ENCODE results near the gene MTMR1. TPM values are rescaled to one million over a fixed set of nuclear protein-coding genes. Genes with fewer than 3 reads are reported as not detected.

The MTMR1 gene
- total RNA-seq, 4 donors from 2014 or later, result 17.3 to 26.1 (median 21.5) TPM

- Histone ChIP-seq H3K9me3 (no peaks in the 10 kb centered on the region), H3K36me3 (peaks cover 0 to 50% of the 10 kb centered on the region in 2 donors), H3K4me3 (no peak overlapping the region), H3K4me1 (peaks cover 0 to 14% (median 0%) of the 10 kb centered on the region in 3 donors), H3K27ac (no peak overlapping the region), H3K27me3 (no peaks in the 10 kb centered on the region)
- no peak for ATAC-seq
- WGBS, 2 donors (ENCODE audit: low coverage in 1 of 2), result no CpG with 5 or more reads among the region's 16 CpGs
- TF ChIP-seq POLR2AphosphoS5 (IDR thresholded peaks at IDR 0.05) (no peak), POLR2A (IDR thresholded peaks at IDR 0.05) (no peak), EP300 (IDR thresholded peaks at IDR 0.05) (no peak)
- TF ChIP-seq, protein P1, sequence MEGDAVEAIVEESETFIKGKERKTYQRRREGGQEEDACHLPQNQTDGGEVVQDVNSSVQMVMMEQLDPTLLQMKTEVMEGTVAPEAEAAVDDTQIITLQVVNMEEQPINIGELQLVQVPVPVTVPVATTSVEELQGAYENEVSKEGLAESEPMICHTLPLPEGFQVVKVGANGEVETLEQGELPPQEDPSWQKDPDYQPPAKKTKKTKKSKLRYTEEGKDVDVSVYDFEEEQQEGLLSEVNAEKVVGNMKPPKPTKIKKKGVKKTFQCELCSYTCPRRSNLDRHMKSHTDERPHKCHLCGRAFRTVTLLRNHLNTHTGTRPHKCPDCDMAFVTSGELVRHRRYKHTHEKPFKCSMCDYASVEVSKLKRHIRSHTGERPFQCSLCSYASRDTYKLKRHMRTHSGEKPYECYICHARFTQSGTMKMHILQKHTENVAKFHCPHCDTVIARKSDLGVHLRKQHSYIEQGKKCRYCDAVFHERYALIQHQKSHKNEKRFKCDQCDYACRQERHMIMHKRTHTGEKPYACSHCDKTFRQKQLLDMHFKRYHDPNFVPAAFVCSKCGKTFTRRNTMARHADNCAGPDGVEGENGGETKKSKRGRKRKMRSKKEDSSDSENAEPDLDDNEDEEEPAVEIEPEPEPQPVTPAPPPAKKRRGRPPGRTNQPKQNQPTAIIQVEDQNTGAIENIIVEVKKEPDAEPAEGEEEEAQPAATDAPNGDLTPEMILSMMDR (IDR thresholded peaks at IDR 0.05), result no peak
Measured at GRCh38 chrX:150771116-150771515, 77.9 kb downstream of the MTMR1 start.

DNA sequence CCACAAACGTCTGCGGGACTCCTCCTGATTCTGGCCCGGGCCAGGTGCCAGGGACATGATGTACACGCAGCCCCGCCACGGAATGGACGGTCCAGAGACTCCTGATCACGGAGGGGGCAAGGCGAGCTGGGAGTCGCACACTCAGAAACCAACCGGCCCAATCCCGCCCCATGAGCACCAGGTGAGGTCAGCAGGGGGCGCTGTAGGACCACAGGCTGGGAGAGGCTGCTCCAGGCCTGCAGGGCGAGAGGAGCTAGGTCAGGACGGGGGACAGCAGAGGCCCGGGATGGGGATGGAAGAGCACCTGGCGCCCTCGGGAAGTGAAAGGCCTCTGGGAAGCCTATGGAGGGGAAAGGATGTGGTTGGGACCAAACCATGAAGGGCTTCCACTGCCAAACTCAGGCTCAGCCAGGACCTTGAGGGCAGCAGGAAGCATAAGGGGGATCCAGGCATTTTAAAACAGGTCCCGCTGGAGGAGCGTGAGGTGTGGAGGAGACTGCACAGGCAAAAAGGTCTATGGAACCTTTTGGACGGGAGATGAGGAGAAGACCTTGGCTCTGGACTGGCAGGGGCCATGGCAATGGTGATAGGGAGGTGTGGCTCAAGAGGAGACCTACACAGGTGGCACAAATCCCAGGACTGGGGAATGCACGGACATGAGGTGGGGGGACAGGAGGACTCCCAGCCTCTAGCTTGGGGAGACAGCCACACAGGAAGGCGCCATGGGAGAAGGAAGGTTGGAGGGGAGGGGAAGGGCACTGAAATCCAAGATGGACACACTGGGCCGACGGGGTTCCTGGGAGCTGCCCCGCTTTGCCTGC is 79.2 kb downstream of the MTMR1 start:
- Histone ChIP-seq H3K36me3 (peaks cover 0 to 60% of the 10 kb centered on the region in 2 donors), H3K4me3 (no peak overlapping the region), H3K9me3 (no peaks in the 10 kb centered on the region), H3K4me1 (peaks cover 0 to 10% (median 0%) of the 10 kb centered on the region in 3 donors), H3K27ac (no peak overlapping the region), H3K27me3 (no peaks in the 10 kb centered on the region)
- TF ChIP-seq EP300 (IDR thresholded peaks at IDR 0.05), result no peak
- TF ChIP-seq POLR2A (IDR thresholded peaks at IDR 0.05), result no peak
- TF ChIP-seq POLR2AphosphoS5 (IDR thresholded peaks at IDR 0.05), result no peak
- TF ChIP-seq, protein P1 (IDR thresholded peaks at IDR 0.05), result peak in 3 of 4 experiments; percentile 83 to 84 (median 83)
- ATAC-seq, result peak; percentile 65
- WGBS, 2 donors (ENCODE audit: low coverage in 1 of 2), result 83% methylated on average over 6 of the region's 26 CpGs; no CpG with 5 or more reads in 1 of the 2 donors

DNA sequence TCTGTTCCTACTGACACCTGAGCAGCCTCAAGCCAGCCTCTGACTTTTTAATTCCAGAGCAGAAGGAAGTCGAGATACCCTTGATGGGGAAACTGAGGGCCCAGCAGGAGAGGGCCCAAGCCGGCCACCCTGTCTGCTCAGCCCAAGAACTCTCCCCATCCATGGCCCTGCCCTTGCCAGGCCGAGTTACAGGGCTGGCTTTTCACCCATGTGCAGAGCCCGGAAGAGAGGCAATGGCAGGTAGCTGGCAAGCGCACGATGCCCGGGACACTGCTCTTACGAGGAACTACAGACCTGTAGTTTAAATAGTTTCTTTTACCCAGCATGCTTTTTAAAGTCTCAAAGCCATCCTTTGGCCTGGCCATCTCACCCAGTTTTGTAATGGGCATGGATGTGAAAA is 79.9 kb downstream of the MTMR1 start:
- no peaks in the 10 kb centered on the region for H3K27me3 ChIP-seq
- TF ChIP-seq POLR2A (IDR thresholded peaks at IDR 0.05), result no peak
- no peak for TF ChIP-seq POLR2AphosphoS5 (IDR thresholded peaks at IDR 0.05)
- TF ChIP-seq, protein P1 (IDR thresholded peaks at IDR 0.05), result no peak
- ATAC-seq, result no peak
- peaks cover 0 to 10% (median 0%) of the 10 kb centered on the region in 3 donors for H3K4me1 ChIP-seq
- no peaks in the 10 kb centered on the region for H3K9me3 ChIP-seq
- H3K4me3 ChIP-seq, result no peak overlapping the region
- H3K27ac ChIP-seq, result no peak overlapping the region
- peaks cover 0 to 60% of the 10 kb centered on the region in 2 donors for H3K36me3 ChIP-seq
- WGBS, 2 donors (ENCODE audit: low coverage in 1 of 2), result 71 to 80% methylated on average over 1 to 3 of the region's 8 CpGs

DNA sequence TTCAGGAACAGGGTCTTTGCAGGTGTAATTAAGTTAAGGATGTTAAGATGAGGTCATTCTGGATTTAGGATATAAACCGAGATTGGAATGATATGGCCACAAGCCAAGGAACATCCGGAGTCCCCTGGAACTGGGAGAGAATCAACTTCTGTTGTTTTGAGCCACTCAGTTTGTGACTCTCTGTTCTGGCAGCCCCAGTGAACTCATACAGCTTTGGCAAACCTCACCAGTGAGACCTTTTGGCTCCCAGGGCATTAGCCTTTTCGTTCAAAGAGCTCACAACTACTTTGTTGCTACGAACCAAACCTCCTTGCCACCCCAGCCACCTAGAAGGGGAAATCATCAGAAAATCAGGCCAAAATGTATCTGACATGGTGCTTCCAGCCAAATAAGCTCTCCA is 80.4 kb downstream of the MTMR1 start:
- peaks cover 0 to 55% of the 10 kb centered on the region in 2 donors for H3K36me3 ChIP-seq
- no peak overlapping the region for H3K27ac ChIP-seq
- H3K4me3 ChIP-seq, result no peak overlapping the region
- peaks cover 0 to 10% (median 0%) of the 10 kb centered on the region in 3 donors for H3K4me1 ChIP-seq
- H3K27me3 ChIP-seq, result no peaks in the 10 kb centered on the region
- no peaks in the 10 kb centered on the region for H3K9me3 ChIP-seq
- no peak for ATAC-seq
- WGBS, 2 donors (ENCODE audit: low coverage in 1 of 2), result 60 to 64% methylated on average over 2 to 4 of the region's 4 CpGs
- TF ChIP-seq POLR2A (IDR thresholded peaks at IDR 0.05) (no peak), POLR2AphosphoS5 (IDR thresholded peaks at IDR 0.05) (no peak), EP300 (IDR thresholded peaks at IDR 0.05) (no peak)
- TF ChIP-seq, protein P1 (IDR thresholded peaks at IDR 0.05), result no peak
